Astrocyte of the spinal cord (primary cell): Measurements from ENCODE around the gene VSTM2B.
"Not testable (repeated sequence)": the region's sequence is repeated elsewhere in the genome, so short reads cannot be mapped to it uniquely, and the experiment has no call there.

Experiments used
- DNase-seq: peaks from one replicate; pipeline ENCODE4 v3.0.0; 2011; ENCODE audit warnings: low read depth, low spot score
- H3K4me3 ChIP-seq: 2 replicates; pipeline ENCODE4 v1.5.1; 2011; ENCODE audit warnings: low read depth, mild to moderate bottlenecking, low read length, moderate library complexity
- CTCF ChIP-seq: IDR thresholded peaks from 2 replicates; pipeline ENCODE4 v1.5.1; 2012; ENCODE audit warnings: low read depth, mild to moderate bottlenecking, low read length, inconsistent platforms
- in situ Hi-C: cut with HindIII; loops from 2 replicates; pipeline ENCODE4 v1.10.0; 2017; ENCODE audit warnings: low sequenced_read_pairs

VSTM2B gene

GRCh38 chr19:29552454-29553280 lies 26.9 kb downstream of the VSTM2B start:
- H3K4me3 ChIP-seq, result no peak overlapping the region
- no peak for TF ChIP-seq CTCF
- in situ Hi-C loops, result no loop called here
- DNase-seq, result no peak

GRCh38 chr19:29554149-29554548 lies 28.4 kb downstream of the VSTM2B start:
- in situ Hi-C loops, result no loop called here
- TF ChIP-seq CTCF, result no peak
- no peak overlapping the region for H3K4me3 ChIP-seq
- DNase-seq, result no peak

GRCh38 chr19:29559110-29559509 lies 33.3 kb downstream of the VSTM2B start:
- H3K4me3 ChIP-seq, in situ Hi-C loops, DNase-seq: not testable (repeated sequence)

GRCh38 chr19:29559743-29560142 lies 33.9 kb downstream of the VSTM2B start:
- in situ Hi-C loops, result no loop called here
- TF ChIP-seq CTCF, result no peak
- no peak for DNase-seq
- H3K4me3 ChIP-seq, result no peak overlapping the region

GRCh38 chr19:29560313-29561075 lies 34.7 kb downstream of the VSTM2B start:
- H3K4me3 ChIP-seq, result no peak overlapping the region
- in situ Hi-C loops, result no loop called here
- no peak for TF ChIP-seq CTCF
- no peak for DNase-seq

- no peak for TF ChIP-seq CTCF
- in situ Hi-C loops, result no loop called here
- DNase-seq, result no peak
- H3K4me3 ChIP-seq, result no peak overlapping the region
These were observed 35.8 kb downstream of the VSTM2B start for GRCh38 chr19:29561601-29562000.
